Lower leg skin (tissue), 4 donors: ENCODE results near the gene GZF1. TPM values are rescaled to one million over a fixed set of nuclear protein-coding genes. Genes with fewer than 3 reads are reported as not detected.

Experiments used
- DNase-seq, 2 donors: peaks; one replicate each; pipeline ENCODE4 v3.0.0-alpha.2; 2019; ENCODE audit warnings: low spot score in 2 of 2
- H3K4me3 ChIP-seq: fragments of 200-600 bp; sonication (generic); 2 replicates; pipeline ENCODE4 v1.5.1; 2017; ENCODE audit warnings: mild to moderate bottlenecking, low read depth; ENCODE audit not compliant: poor library complexity, severe bottlenecking
- CTCF ChIP-seq, 3 donors: fragments of 450-650 bp; IDR thresholded peaks; one replicate each; pipeline ENCODE4 v1.5.1; 2016; ENCODE audit warnings: antibody characterized with exemption in 3 of 3, mild to moderate bottlenecking in 3 of 3, moderate library complexity in 2 of 3
- POLR2A ChIP-seq, 2 donors: fragments of 450-650 bp; IDR thresholded peaks; one replicate each; pipeline ENCODE4 v1.6.1; 2016 to 2017; ENCODE audit warnings: antibody characterized with exemption in 2 of 2, mild to moderate bottlenecking in 1 of 2, moderate library complexity in 1 of 2
- WGBS, 2 donors: methylation state at CpG; one replicate each; pipeline ENCODE4 v1.1.5; 2018; 5-methylcytosine and 5-hydroxymethylcytosine counted together
- intact Hi-C: fragments of 100-400 bp; cut with DNase I; formaldehyde crosslinking; loops from one replicate; pipeline ENCODE4 v1.15.0; 2023; ENCODE audit warnings: low total_unique reads
- total RNA-seq, 4 donors: library from RNA; depleted of rRNA; stranded (reverse); fragments of >200 nt; gene quantifications; one replicate each; pipeline ENCODE4 v1.1.0, GENCODE V29; 2016

The GZF1 gene
- total RNA-seq, 4 donors from 2014 or later, result 4.4 to 15.1 (median 13.5) TPM

GRCh38 chr20:23360531-23360930 lies 1.5 kb upstream of the GZF1 start:
- intact Hi-C loops, result no loop called here
- no peak overlapping the region for H3K4me3 ChIP-seq
- DNase-seq, result no peak
- TF ChIP-seq CTCF (IDR thresholded peaks at IDR 0.05), result no peak
- WGBS, 2 donors, result 64 to 67% methylated on average over 1 of the region's 1 CpG

GRCh38 chr20:23361119-23361475 lies 885 bp upstream of the GZF1 start:
- intact Hi-C loops, result no loop called here
- 5 to 7% methylated on average over 8 of the region's 8 CpGs for whole genome bisulfite sequencing, 2 donors
- TF ChIP-seq POLR2A (IDR thresholded peaks at IDR 0.05), result no peak
- TF ChIP-seq CTCF (IDR thresholded peaks at IDR 0.05), result no peak
- no peak for DNase-seq
- peak overlapping the region; percentile 56 for H3K4me3 ChIP-seq

- DNase-seq, result peak; percentile 42 to 92
- 7 to 19% methylated on average over 11 to 40 of the region's 50 CpGs for WGBS, 2 donors
- TF ChIP-seq POLR2A (IDR thresholded peaks at IDR 0.05), result no peak
- no peak for TF ChIP-seq CTCF (IDR thresholded peaks at IDR 0.05)
- intact Hi-C loops, result no loop called here
- H3K4me3 ChIP-seq, result peak overlapping the region; percentile 47
Observed at GRCh38 chr20:23362392-23363256, 642 bp downstream of the GZF1 start.

- intact Hi-C loops, result no loop called here
- no peak overlapping the region for H3K4me3 ChIP-seq
- no peak for TF ChIP-seq POLR2A (IDR thresholded peaks at IDR 0.05)
- no peak for TF ChIP-seq CTCF (IDR thresholded peaks at IDR 0.05)
- 48 to 52% methylated on average over 4 of the region's 4 CpGs for WGBS, 2 donors
- no peak for DNase-seq
Observed at GRCh38 chr20:23363257-23363649, 1.3 kb downstream of the GZF1 start.

GRCh38 chr20:23365390-23366165 lies 3.6 kb downstream of the GZF1 start:
- no peak overlapping the region for H3K4me3 ChIP-seq
- TF ChIP-seq POLR2A (IDR thresholded peaks at IDR 0.05) (no peak), CTCF (IDR thresholded peaks at IDR 0.05) (no peak)
- 95% methylated on average over 64 of the region's 65 CpGs for WGBS, 2 donors
- no peak for DNase-seq
- intact Hi-C loops, result no loop called here
